LHCN-M2 (cell line): ENCODE measurements around the gene NECTIN3. TPM values are rescaled to one million over a fixed set of nuclear protein-coding genes. Genes with fewer than 3 reads are reported as not detected.

ENCODE experiments used
- DNase-seq: peaks from one replicate; pipeline ENCODE4 v3.0.0-alpha.2; 2012; ENCODE audit warnings: low read depth
- polyA plus RNA-seq: library from polyadenylated mRNA; unstranded; fragments of >200 nt; gene quantifications from one replicate; pipeline ENCODE4 v1.2.1, GENCODE V29; 2012; ENCODE audit warnings: missing spikeins
- total RNA-seq: library from RNA; depleted of rRNA; stranded (reverse); fragments of >200 nt; gene quantifications from 2 replicates; pipeline ENCODE4 v1.2.3, GENCODE V29; 2014; rRNA removed

The NECTIN3 gene
- total RNA-seq = 44.6 and 57.3 TPM in 2 replicates
- polyA plus RNA-seq = 22.2 TPM

- DNase-seq = peak; percentile 98
Observed at GRCh38 chr3:111071257-111072030, at the start of gene NECTIN3. NECTIN3 (plus strand) TSS chr3:111071816; CDS start chr3:111072018, 202 bp downstream.

GRCh38 chr3:111027868-111028267, 43.7 kb upstream of the NECTIN3 start:
- no peak for DNase-seq

GRCh38 chr3:111031538-111031937, 40.1 kb upstream of the NECTIN3 start:
- DNase-seq = no peak

GRCh38 chr3:111032677-111033076, 38.9 kb upstream of the NECTIN3 start:
- no peak for DNase-seq

- DNase-seq = no peak
Observed at GRCh38 chr3:111033470-111034050, 38.1 kb upstream of the NECTIN3 start.

- DNase-seq = no peak
Observed at GRCh38 chr3:111035316-111035715, 36.3 kb upstream of the NECTIN3 start.

- DNase-seq = no peak
Observed at GRCh38 chr3:111035902-111036301, 35.7 kb upstream of the NECTIN3 start.

- DNase-seq = no peak
Observed at GRCh38 chr3:111040959-111041358, 30.7 kb upstream of the NECTIN3 start.

- DNase-seq = peak; percentile 2
Observed at GRCh38 chr3:111045564-111045963, 26.1 kb upstream of the NECTIN3 start.

GRCh38 chr3:111047042-111047441, 24.6 kb upstream of the NECTIN3 start:
- no peak for DNase-seq

- DNase-seq = no peak
Observed at GRCh38 chr3:111047812-111048435, 23.7 kb upstream of the NECTIN3 start.

GRCh38 chr3:111051354-111051753, 20.3 kb upstream of the NECTIN3 start:
- DNase-seq = no peak

GRCh38 chr3:111068574-111068973, 3.0 kb upstream of the NECTIN3 start:
- DNase-seq = no peak

GRCh38 chr3:111069974-111070771, 1.4 kb upstream of the NECTIN3 start:
- DNase-seq = peak; percentile 30

- DNase-seq = no peak
Observed at GRCh38 chr3:111070772-111071256, 802 bp upstream of the NECTIN3 start.

GRCh38 chr3:111072031-111072921, 660 bp downstream of the NECTIN3 start:
- DNase-seq = peak; percentile 37

GRCh38 chr3:111073218-111073617, 1.6 kb downstream of the NECTIN3 start:
- peak; percentile 44 for DNase-seq

- no peak for DNase-seq
Observed at GRCh38 chr3:111076732-111077131, 5.1 kb downstream of the NECTIN3 start.

- DNase-seq = no peak
Observed at GRCh38 chr3:111077369-111077768, 5.8 kb downstream of the NECTIN3 start.

- DNase-seq = peak; percentile 58
Observed at GRCh38 chr3:111080413-111080812, 8.8 kb downstream of the NECTIN3 start.
